NCI-H345 treated with DMSO at 0.1 percent for 48 hours (cell line): ENCODE data around the gene ZNF141.
"Not testable (repeated sequence)": the region's sequence is repeated elsewhere in the genome, so short reads cannot be mapped to it uniquely, and the experiment has no call there.

Experiments
- DNase-seq: peaks from one replicate; lab custom pipeline; 2025; ENCODE audit not compliant: unreplicated experiment; lab: John Stamatoyannopoulos, UW

The ZNF141 gene

DNA sequence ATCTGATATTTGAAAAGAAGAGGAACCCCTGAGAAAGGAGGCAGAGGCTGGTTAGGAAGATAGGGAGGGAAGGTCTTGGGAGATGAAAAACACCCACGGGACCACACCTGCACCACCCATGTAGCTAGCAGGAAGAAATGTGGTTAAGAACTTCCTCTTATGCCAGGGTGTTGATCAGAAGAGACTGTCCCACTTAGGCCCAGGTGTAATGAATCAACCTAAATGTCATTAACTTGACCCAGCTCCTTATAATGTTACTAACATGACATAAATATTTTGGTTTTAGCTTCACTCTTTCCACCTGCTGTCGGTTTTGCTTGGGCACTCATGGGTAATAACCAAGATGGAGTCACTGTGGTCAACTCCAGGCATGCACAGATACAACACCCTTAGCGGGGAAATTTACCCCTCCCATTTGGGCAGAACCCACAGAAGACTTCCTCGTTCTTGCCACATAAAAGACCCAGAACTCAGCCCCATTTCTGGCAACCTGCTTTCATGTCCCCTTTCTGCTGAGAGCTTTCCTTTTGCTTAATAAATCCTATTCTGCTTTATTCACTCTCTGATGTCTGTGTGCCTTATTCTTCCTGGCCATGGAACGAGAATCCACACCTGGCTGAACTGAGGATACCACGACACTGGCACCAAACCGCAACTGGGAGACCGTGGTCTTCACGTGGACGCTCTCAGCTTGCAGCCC lies 46.8 kb downstream of the ZNF141 start:
- DNase-seq: no peak

DNA sequence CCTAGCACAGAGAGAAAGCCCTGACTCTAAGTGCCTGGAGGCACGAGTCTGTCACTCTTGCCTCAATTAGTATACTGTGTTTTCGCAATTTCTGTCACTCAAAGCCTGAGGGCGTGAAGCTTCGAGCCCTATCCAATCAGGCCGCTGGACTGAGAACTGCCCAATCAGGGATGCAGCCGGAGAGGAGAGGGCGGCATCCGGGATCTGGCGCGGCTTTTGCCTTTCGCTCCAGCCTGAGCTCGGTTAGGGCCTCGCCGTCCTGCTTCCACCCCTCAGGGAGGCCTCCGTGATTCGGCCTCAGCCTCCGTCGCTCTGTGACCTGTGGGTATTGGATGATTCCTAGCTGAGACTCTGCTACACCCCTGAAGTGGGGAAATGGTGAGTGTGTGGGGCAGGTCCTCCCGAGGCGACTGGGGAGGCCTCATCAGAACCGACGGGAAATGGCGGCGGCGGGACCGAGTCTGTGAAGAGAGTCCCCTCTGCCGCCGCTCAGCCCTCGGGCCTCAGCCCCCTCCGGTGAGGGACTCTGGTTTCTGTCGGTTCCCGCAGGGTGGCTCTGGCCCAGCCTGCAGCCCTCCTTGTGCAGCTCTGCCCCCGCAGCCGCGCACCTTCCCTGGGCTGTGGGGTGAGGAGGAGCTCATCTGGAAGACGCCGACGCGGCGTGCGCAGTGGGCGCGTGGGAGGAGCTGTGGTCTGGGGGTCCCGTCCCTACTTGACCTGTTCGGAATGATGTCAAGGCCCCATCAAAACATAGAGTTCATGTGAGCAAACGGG lies 48.5 kb downstream of the ZNF141 start:
- no peak for DNase-seq

DNA sequence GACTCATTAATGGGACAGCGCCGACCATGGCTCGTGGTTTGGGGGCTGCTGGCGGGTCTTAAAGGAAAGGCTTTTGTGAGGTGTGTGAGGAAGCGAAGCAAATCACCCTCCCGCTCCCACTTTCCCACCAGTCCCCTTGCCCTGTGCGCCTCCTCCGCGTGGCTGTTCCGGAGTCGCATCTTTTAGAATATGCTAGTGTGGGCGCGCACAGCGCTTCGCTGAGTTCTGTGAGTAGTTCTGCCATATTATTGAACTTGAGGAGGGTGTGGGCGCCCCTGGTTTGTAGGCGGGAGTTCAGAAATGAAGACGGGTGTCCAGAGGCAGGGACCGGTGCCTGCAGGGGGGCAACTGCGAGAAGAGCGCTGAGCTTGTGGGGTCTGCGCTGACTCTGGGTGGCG lies 49.1 kb downstream of the ZNF141 start:
- no peak for DNase-seq

DNA sequence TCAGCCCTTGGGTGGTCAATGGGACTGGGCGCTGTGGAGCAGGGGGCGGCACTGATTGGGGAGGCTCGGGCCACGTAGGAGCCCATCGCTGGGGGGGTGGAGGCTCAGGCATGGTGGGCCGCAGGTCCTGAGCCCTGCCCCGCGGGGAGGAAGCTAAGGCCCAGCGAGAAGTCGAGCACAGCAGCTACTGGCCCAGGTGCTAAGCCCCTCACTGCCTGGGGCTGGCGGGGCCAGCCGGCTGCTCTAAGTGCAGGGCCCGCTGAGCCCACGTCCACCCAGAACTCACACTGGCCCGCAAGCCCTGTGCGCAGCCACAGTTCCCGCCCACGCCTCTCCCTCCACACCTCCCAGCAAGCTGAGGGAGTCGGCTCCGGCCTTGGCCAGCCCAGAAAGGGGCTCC lies 66.4 kb downstream of the ZNF141 start:
- DNase-seq: no peak

DNA sequence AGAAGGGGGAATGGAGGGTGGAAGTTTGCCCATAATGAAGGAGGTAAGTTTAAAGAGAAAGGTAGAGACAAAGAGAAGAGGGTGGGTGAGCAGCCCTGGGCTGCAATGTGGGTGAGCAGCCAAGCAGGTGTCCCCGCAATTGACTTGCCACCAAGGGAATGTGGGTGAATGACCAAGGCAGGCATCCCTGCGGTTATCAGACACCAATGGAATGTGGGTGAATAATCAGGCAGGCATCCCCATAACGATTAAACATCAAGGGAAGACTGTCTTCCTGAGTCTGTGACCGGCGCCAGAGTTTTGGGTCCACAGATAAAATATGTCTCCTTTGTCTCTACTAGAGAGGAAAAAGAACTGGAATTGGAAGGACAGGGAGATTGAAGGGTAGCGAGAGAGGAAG lies 70.7 kb downstream of the ZNF141 start:
- DNase-seq: not testable (repeated sequence)

DNA sequence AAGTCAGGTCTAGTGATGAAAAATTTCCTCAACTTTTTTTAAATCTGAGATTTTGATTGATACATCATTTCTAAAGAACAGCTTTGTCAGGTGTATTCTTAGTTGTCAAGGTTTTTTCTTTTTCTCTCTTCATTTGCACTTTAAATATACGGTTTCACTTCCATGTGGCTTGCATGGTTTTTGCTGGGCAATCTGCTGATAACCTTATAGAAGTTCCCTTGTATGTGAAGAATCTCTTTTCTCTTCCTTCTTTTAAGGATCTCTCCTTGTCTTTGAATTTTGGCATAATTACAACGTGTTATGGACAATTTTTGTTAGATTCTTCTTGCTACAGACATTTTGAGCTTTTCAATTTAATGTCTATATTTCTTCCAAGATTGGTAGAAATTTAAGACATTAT lies 85.0 kb downstream of the ZNF141 start:
- no peak for DNase-seq
